NT2/D1 (cell line): ENCODE data around the gene TEKT1.

ENCODE experiments used
- SUZ12 ChIP-seq: IDR thresholded peaks from 2 replicates; pipeline ENCODE4 v1.6.1; 2011; ENCODE audit not compliant: insufficient read length, insufficient read depth; ENCODE audit errors: extremely low read depth
- YY1 ChIP-seq: IDR thresholded peaks from 2 replicates; pipeline ENCODE4 v1.6.1; 2011; ENCODE audit not compliant: insufficient read length, insufficient read depth
- ZNF274 ChIP-seq: IDR thresholded peaks from 2 replicates; pipeline ENCODE4 v1.6.1; 2011; ENCODE audit warnings: mild to moderate bottlenecking, low read depth, low read length

GRCh38 chr17:6800422-6801027 lies 31.0 kb downstream of the TEKT1 start:
- TF ChIP-seq YY1 (no peak), ZNF274 (no peak), SUZ12 (no peak)
